MM.1S (cell line): Measurements from ENCODE around the gene CTNNA2.

Source experiments
- DNase-seq: peaks from one replicate; pipeline ENCODE4 v3.0.0-alpha.2; 2015
- H2AFZ ChIP-seq: fragments of 300-600 bp; sonication (generic); 2 replicates; pipeline ENCODE4 v1.6.0; 2016; ENCODE audit warnings: antibody characterized with exemption, low read length
- H3F3A ChIP-seq: fragments of 300-600 bp; sonication (generic); 2 replicates; pipeline ENCODE4 v1.6.1; 2016; ENCODE audit warnings: mild to moderate bottlenecking, antibody characterized with exemption, low read length, moderate library complexity, mixed read lengths; ENCODE audit not compliant: insufficient read depth
- H3K27ac ChIP-seq: fragments of 300-600 bp; sonication (generic); 2 replicates; pipeline ENCODE4 v1.5.1; 2016; ENCODE audit warnings: mild to moderate bottlenecking, low read length
- H3K27me3 ChIP-seq: fragments of 300-600 bp; sonication (generic); replicated peaks from 2 replicates; pipeline ENCODE4 v1.6.0; 2016; ENCODE audit warnings: low read length; ENCODE audit not compliant: insufficient read depth
- H3K36me3 ChIP-seq: fragments of 300-600 bp; sonication (generic); replicated peaks from 2 replicates; pipeline ENCODE4 v1.6.1; 2016; ENCODE audit warnings: mild to moderate bottlenecking, low read length, mixed read lengths; ENCODE audit not compliant: insufficient read depth
- H3K4me1 ChIP-seq: fragments of 300-600 bp; sonication (generic); 2 replicates; pipeline ENCODE4 v1.6.1; 2016; ENCODE audit warnings: low read length, mixed read lengths
- H3K4me2 ChIP-seq: fragments of 300-600 bp; sonication (generic); 2 replicates; pipeline ENCODE4 v1.6.0; 2016; ENCODE audit warnings: low read depth, low read length
- H3K4me3 ChIP-seq: fragments of 300-600 bp; sonication (generic); 2 replicates; pipeline ENCODE4 v1.5.1; 2016; ENCODE audit warnings: low read length, mixed read lengths
- H3K79me2 ChIP-seq: fragments of 300-600 bp; sonication (generic); 2 replicates; pipeline ENCODE4 v1.6.1; 2016; ENCODE audit warnings: mixed run types, low read length, mixed read lengths
- H3K9ac ChIP-seq: fragments of 300-600 bp; sonication (generic); 2 replicates; pipeline ENCODE4 v1.6.1; 2016; ENCODE audit warnings: low read length, mixed read lengths
- H3K9me2 ChIP-seq: fragments of 300-600 bp; sonication (generic); replicated peaks from 2 replicates; pipeline ENCODE4 v1.6.1; 2016; ENCODE audit warnings: mild to moderate bottlenecking, low read length, mixed read lengths; ENCODE audit not compliant: insufficient read depth
- H3K9me3 ChIP-seq: fragments of 300-600 bp; sonication (generic); replicated peaks from 2 replicates; pipeline ENCODE4 v1.6.1; 2016; ENCODE audit warnings: mild to moderate bottlenecking, low read length, mixed read lengths; ENCODE audit not compliant: insufficient read depth
- H4K20me1 ChIP-seq: fragments of 300-600 bp; sonication (generic); 2 replicates; pipeline ENCODE4 v1.6.1; 2016; ENCODE audit warnings: mild to moderate bottlenecking, low read length, moderate library complexity, mixed read lengths; ENCODE audit not compliant: insufficient read depth
- CTCF ChIP-seq: fragments of 300-600 bp; sonication (generic); IDR thresholded peaks from 2 replicates; pipeline ENCODE4 v1.5.1; 2016; ENCODE audit warnings: antibody characterized with exemption, low read length, mixed read lengths
- EZH2 ChIP-seq: fragments of 300-600 bp; sonication (generic); optimal IDR thresholded peaks from 2 replicates; pipeline ENCODE3; 2017; ENCODE audit warnings: low read depth, mild to moderate bottlenecking, antibody characterized with exemption, low read length, mixed read lengths
- EZH2phosphoT487 ChIP-seq: fragments of 300-600 bp; sonication (generic); IDR thresholded peaks from 2 replicates; pipeline ENCODE4 v1.6.1; 2018; ENCODE audit warnings: antibody characterized with exemption, low read length

The CTNNA2 gene

GRCh38 chr2:79513711-79514110 lies 860 bp downstream of the CTNNA2 start:
- Histone ChIP-seq H3K4me1 (no peaks in the 10 kb centered on the region), H3K79me2 (no peaks in the 10 kb centered on the region), H3K27ac (no peak overlapping the region), H3K9me2 (no peaks in the 10 kb centered on the region), H2AFZ (no peak overlapping the region; the same call in 1 of the 2 replicates), H3K9ac (no peak overlapping the region), H3K9me3 (no peaks in the 10 kb centered on the region), H3K4me2 (no peak overlapping the region), H3K36me3 (no peaks in the 10 kb centered on the region), H4K20me1 (no peaks in the 10 kb centered on the region), H3F3A (no peaks in the 10 kb centered on the region), H3K27me3 (no peaks in the 10 kb centered on the region), H3K4me3 (no peak overlapping the region)
- TF ChIP-seq CTCF (no peak), EZH2 (no peak), EZH2phosphoT487 (no peak)
- DNase-seq = no peak

GRCh38 chr2:79529636-79530035 lies 16.8 kb downstream of the CTNNA2 start:
- no peak for DNase-seq
- Histone ChIP-seq H3F3A (no peaks in the 10 kb centered on the region), H3K36me3 (no peaks in the 10 kb centered on the region), H3K27me3 (no peaks in the 10 kb centered on the region), H3K27ac (no peak overlapping the region), H3K4me2 (no peak overlapping the region), H3K79me2 (no peaks in the 10 kb centered on the region), H2AFZ (no peak overlapping the region), H3K9ac (no peak overlapping the region), H3K9me2 (no peaks in the 10 kb centered on the region), H4K20me1 (no peaks in the 10 kb centered on the region), H3K9me3 (no peaks in the 10 kb centered on the region), H3K4me1 (no peaks in the 10 kb centered on the region), H3K4me3 (no peak overlapping the region)
- no peak for TF ChIP-seq CTCF
- no peak for TF ChIP-seq EZH2
- no peak for TF ChIP-seq EZH2phosphoT487

GRCh38 chr2:79530443-79530842 lies 17.6 kb downstream of the CTNNA2 start:
- H3K9ac ChIP-seq = no peak overlapping the region
- H3F3A ChIP-seq = no peaks in the 10 kb centered on the region
- H4K20me1 ChIP-seq = no peaks in the 10 kb centered on the region
- DNase-seq = peak; percentile 34
- H3K9me3 ChIP-seq = no peaks in the 10 kb centered on the region
- H3K79me2 ChIP-seq = no peaks in the 10 kb centered on the region
- no peak overlapping the region for H3K4me2 ChIP-seq
- H3K4me1 ChIP-seq = no peaks in the 10 kb centered on the region
- H3K27me3 ChIP-seq = no peaks in the 10 kb centered on the region
- H3K36me3 ChIP-seq = no peaks in the 10 kb centered on the region
- no peak overlapping the region for H3K27ac ChIP-seq
- no peaks in the 10 kb centered on the region for H3K9me2 ChIP-seq
- no peak overlapping the region for H2AFZ ChIP-seq
- H3K4me3 ChIP-seq = no peak overlapping the region
- no peak for TF ChIP-seq EZH2
- peak; percentile 46 for TF ChIP-seq CTCF
